Liver (tissue), 3 donors: ENCODE data around the gene NPAS2.

Experiments
- ATF3 ChIP-seq: IDR thresholded peaks from 2 replicates; pipeline ENCODE4 v1.6.1; 2016; ENCODE audit warnings: antibody characterized with exemption
- CTCF ChIP-seq: fragments of 150-350 bp; IDR thresholded peaks from 2 replicates; pipeline ENCODE4 v1.5.1; 2017; ENCODE audit warnings: improper control_type of control experiment, low read depth, low read length; ENCODE audit not compliant: missing input control
- JUND ChIP-seq, 2 donors: IDR thresholded peaks; 2 replicates each; pipeline ENCODE4 v1.6.1; 2016; ENCODE audit warnings: antibody characterized with exemption in 2 of 2
- RXRA ChIP-seq, 2 donors: IDR thresholded peaks; 2 replicates each; pipeline ENCODE4 v1.6.1; 2017 to 2018; ENCODE audit warnings: antibody characterized with exemption in 2 of 2, mild to moderate bottlenecking in 1 of 2
- SP1 ChIP-seq: IDR thresholded peaks from 2 replicates; pipeline ENCODE4 v1.6.1; 2018; ENCODE audit warnings: antibody characterized with exemption, mild to moderate bottlenecking
- TAF1 ChIP-seq: conservative IDR thresholded peaks from 2 replicates; pipeline ENCODE4 v1.6.1; 2016; ENCODE audit warnings: antibody characterized with exemption, mild to moderate bottlenecking
- YY1 ChIP-seq: IDR thresholded peaks from 2 replicates; pipeline ENCODE4 v1.6.1; 2016; ENCODE audit warnings: antibody characterized with exemption, mild to moderate bottlenecking
- TF ChIP-seq, protein P1 (sequence below): IDR thresholded peaks from 2 replicates; pipeline ENCODE4 v1.6.1; 2016; ENCODE audit warnings: antibody characterized with exemption, mild to moderate bottlenecking
- TF ChIP-seq, protein P2 (sequence below): IDR thresholded peaks from 2 replicates; pipeline ENCODE4 v1.6.1; 2016; ENCODE audit warnings: antibody characterized with exemption
- donor health status: healthy.
- donor health status: healthy.

DNA sequence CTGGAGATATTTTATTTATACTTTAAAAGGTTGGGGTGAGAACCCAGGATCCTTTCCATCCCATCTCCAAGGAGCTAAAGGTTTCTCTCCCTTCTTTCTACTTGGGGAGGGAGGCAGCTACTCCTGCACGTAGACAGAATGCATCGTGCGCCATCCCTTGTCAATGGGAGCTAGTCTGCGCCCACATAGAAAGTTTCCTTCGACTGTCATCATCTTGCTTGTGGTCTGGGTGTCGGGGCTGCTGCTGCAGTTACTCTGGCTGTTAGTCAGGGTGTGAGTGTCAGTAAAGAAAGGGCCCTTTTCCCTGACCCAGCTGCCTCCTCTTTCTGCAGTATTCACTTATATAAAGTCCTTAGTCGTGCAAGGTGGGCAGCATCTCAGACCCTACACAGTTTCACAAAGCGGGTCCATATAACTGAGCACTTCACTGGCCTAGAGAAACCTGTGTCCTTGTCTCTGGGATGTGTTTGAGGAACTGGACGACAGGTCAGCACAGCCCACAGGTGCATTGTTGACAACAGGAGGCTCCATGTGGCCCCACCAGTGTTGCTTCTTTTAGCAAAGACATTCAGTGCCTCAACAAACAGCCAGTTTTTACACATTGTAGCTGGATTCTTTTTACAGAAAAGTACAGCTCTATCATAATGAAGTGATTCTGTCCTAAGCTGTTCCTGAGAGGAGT, 22.4 kb downstream of the NPAS2 start:
- TF ChIP-seq CTCF (no peak), JUND (IDR thresholded peaks at IDR 0.05) (no peak), TAF1 (no peak), RXRA (IDR thresholded peaks at IDR 0.05) (no peak), ATF3 (no peak), YY1 (no peak), SP1 (no peak)
- TF ChIP-seq, protein P1, sequence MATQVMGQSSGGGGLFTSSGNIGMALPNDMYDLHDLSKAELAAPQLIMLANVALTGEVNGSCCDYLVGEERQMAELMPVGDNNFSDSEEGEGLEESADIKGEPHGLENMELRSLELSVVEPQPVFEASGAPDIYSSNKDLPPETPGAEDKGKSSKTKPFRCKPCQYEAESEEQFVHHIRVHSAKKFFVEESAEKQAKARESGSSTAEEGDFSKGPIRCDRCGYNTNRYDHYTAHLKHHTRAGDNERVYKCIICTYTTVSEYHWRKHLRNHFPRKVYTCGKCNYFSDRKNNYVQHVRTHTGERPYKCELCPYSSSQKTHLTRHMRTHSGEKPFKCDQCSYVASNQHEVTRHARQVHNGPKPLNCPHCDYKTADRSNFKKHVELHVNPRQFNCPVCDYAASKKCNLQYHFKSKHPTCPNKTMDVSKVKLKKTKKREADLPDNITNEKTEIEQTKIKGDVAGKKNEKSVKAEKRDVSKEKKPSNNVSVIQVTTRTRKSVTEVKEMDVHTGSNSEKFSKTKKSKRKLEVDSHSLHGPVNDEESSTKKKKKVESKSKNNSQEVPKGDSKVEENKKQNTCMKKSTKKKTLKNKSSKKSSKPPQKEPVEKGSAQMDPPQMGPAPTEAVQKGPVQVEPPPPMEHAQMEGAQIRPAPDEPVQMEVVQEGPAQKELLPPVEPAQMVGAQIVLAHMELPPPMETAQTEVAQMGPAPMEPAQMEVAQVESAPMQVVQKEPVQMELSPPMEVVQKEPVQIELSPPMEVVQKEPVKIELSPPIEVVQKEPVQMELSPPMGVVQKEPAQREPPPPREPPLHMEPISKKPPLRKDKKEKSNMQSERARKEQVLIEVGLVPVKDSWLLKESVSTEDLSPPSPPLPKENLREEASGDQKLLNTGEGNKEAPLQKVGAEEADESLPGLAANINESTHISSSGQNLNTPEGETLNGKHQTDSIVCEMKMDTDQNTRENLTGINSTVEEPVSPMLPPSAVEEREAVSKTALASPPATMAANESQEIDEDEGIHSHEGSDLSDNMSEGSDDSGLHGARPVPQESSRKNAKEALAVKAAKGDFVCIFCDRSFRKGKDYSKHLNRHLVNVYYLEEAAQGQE: no peak
- TF ChIP-seq, protein P2, sequence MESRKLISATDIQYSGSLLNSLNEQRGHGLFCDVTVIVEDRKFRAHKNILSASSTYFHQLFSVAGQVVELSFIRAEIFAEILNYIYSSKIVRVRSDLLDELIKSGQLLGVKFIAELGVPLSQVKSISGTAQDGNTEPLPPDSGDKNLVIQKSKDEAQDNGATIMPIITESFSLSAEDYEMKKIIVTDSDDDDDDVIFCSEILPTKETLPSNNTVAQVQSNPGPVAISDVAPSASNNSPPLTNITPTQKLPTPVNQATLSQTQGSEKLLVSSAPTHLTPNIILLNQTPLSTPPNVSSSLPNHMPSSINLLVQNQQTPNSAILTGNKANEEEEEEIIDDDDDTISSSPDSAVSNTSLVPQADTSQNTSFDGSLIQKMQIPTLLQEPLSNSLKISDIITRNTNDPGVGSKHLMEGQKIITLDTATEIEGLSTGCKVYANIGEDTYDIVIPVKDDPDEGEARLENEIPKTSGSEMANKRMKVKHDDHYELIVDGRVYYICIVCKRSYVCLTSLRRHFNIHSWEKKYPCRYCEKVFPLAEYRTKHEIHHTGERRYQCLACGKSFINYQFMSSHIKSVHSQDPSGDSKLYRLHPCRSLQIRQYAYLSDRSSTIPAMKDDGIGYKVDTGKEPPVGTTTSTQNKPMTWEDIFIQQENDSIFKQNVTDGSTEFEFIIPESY: no peak
